Measurements from ENCODE around the gene FAM184A.

DNA sequence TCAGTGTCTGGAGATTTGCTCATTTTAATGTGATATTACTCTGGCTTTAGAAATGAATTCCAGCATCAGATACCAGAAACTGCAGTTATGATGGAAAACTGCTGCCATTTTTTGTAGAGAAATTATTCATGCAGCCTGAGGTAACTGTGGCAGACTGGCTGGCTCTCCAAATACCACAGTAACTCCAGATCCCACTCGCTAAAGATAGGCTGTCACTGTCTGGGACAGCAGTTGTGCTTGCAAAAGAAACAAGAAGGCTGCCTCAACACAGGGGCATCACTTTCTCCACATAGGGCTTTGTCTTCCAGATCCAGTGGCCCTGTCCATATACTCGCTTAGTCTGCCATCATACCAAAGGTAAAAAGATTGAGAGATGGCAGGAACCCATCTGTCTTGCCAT, 52.7 kb downstream of the FAM184A start:
- TF ChIP-seq, protein P1, sequence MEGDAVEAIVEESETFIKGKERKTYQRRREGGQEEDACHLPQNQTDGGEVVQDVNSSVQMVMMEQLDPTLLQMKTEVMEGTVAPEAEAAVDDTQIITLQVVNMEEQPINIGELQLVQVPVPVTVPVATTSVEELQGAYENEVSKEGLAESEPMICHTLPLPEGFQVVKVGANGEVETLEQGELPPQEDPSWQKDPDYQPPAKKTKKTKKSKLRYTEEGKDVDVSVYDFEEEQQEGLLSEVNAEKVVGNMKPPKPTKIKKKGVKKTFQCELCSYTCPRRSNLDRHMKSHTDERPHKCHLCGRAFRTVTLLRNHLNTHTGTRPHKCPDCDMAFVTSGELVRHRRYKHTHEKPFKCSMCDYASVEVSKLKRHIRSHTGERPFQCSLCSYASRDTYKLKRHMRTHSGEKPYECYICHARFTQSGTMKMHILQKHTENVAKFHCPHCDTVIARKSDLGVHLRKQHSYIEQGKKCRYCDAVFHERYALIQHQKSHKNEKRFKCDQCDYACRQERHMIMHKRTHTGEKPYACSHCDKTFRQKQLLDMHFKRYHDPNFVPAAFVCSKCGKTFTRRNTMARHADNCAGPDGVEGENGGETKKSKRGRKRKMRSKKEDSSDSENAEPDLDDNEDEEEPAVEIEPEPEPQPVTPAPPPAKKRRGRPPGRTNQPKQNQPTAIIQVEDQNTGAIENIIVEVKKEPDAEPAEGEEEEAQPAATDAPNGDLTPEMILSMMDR (IDR thresholded peaks at IDR 0.05): no peak
- TF ChIP-seq POLR2A (IDR thresholded peaks at IDR 0.05): no peak
